ENCODE results near the gene ADPRS. TPM values are rescaled to one million over a fixed set of nuclear protein-coding genes. Genes with fewer than 3 reads are reported as not detected.

ADPRS gene
- total RNA-seq, 4 donors from 2014 or later = 9.2 to 23.7 (median 17.2) TPM

DNA sequence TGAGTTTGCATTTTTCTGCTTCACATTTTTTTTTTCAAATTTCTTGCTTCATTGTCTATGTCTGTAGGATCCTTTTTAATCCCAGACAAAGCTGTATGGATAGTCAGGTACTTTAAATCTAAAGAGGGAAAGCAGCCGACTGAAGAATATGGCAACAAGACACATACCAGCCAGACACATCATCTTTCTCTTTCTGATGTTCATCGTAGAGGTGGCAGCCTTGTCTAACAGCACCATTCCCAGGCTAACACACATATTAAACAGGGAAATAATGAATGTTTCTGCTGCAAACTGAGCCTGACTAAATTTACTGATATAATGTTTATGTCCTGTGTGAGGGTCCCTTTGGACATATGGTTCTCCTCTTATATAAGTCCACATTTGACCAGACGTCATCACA lies 8.5 kb upstream of the ADPRS start:
- TF ChIP-seq, protein P1, sequence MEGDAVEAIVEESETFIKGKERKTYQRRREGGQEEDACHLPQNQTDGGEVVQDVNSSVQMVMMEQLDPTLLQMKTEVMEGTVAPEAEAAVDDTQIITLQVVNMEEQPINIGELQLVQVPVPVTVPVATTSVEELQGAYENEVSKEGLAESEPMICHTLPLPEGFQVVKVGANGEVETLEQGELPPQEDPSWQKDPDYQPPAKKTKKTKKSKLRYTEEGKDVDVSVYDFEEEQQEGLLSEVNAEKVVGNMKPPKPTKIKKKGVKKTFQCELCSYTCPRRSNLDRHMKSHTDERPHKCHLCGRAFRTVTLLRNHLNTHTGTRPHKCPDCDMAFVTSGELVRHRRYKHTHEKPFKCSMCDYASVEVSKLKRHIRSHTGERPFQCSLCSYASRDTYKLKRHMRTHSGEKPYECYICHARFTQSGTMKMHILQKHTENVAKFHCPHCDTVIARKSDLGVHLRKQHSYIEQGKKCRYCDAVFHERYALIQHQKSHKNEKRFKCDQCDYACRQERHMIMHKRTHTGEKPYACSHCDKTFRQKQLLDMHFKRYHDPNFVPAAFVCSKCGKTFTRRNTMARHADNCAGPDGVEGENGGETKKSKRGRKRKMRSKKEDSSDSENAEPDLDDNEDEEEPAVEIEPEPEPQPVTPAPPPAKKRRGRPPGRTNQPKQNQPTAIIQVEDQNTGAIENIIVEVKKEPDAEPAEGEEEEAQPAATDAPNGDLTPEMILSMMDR (IDR thresholded peaks at IDR 0.05) = no peak
- no peak for TF ChIP-seq POLR2A (IDR thresholded peaks at IDR 0.05)
- no peaks in the 10 kb centered on the region for H3K36me3 ChIP-seq
- no peaks in the 10 kb centered on the region for H3K4me1 ChIP-seq
- H3K27me3 ChIP-seq = no peaks in the 10 kb centered on the region
- H3K9me3 ChIP-seq = no peaks in the 10 kb centered on the region
- no peak for DNase-seq
- intact Hi-C loops (cut with DNase I; ENCODE audit: low total_unique reads) = no loop called here
- H3K4me3 ChIP-seq = no peak overlapping the region
- H3K27ac ChIP-seq = no peak overlapping the region

DNA sequence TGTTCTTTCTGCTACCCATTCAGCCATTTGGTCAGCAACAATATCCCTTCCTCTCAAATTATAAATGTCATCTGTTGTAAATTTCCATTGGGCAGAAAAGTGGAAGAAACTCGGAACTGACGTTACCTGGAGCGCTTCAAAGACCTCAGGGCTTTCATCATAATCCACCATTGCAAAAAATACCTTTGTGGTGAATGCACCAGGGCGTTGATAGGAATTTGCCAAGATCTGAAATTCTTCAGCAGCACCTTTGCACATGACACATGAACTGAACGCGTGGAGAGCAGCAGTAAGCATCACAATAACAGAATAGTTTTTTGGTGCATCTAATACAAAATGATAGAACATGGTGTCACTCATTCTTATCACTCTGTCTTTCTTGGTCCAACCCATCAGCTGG lies 7.9 kb upstream of the ADPRS start:
- TF ChIP-seq POLR2A (IDR thresholded peaks at IDR 0.05) = no peak
- TF ChIP-seq, protein P1 (IDR thresholded peaks at IDR 0.05) = no peak

DNA sequence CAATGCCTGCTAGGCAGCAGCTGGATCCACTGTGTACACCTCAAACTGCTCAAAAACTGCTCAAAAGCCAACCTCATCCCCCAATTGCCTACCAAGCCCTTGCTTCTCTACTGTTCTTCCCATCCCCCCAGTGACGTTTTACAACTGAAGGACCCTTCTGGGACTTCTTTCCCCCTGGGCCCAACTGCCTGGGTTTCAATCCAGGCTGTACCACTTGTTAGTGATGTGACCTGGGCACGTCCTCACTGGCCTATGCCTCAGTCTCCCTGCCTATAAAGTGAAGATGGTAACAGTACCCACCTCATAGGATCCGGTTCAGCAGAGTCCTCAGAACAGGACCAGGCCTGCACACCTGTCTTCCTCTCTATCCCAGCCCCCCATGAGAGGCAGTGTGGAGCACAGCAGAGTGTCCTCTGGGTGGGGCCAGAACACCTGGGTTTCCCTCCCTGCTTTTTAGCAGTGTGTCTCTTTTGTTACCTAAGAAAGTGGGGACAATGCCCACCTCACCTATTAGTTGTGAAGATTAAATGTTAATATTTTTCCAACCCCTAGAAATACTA lies 6.7 kb upstream of the ADPRS start:
- Histone ChIP-seq H3K4me1 (no peaks in the 10 kb centered on the region), H3K27ac (no peak overlapping the region), H3K27me3 (no peaks in the 10 kb centered on the region), H3K9me3 (no peaks in the 10 kb centered on the region), H3K36me3 (no peaks in the 10 kb centered on the region), H3K4me3 (no peak overlapping the region)
- DNase-seq = no peak
- intact Hi-C loops (cut with DNase I; ENCODE audit: low total_unique reads) = no loop called here
- TF ChIP-seq POLR2A (IDR thresholded peaks at IDR 0.05) = no peak
- TF ChIP-seq, protein P1 (IDR thresholded peaks at IDR 0.05) = no peak

More for the DNA sequence above, 7.9 kb upstream of the ADPRS start:
- Histone ChIP-seq H3K9me3 (no peaks in the 10 kb centered on the region), H3K4me3 (no peak overlapping the region), H3K36me3 (no peaks in the 10 kb centered on the region), H3K27ac (no peak overlapping the region), H3K4me1 (no peaks in the 10 kb centered on the region), H3K27me3 (no peaks in the 10 kb centered on the region)
- intact Hi-C loops (cut with DNase I; ENCODE audit: low total_unique reads) = no loop called here
- no peak for DNase-seq

DNA sequence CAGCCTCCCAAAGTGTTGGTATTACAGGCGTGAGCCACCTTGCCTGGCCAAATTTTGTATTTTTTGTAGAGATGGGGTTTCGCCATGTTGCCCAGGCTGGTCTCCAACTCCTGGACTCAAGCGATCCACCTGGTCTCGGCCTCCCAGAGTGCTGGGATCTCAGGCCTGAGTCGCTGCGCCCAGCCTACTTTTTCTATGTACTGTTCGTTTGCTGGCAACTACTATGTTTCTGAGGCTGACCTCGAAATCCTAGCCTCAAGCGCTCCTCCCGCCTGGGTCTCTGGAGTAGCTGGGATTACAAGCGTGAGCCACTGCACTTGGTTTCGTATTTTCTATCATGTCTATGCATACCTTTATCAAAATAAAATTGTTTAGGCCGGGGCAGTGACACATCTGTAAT lies 5.5 kb upstream of the ADPRS start:
- no peak overlapping the region for H3K27ac ChIP-seq
- no peaks in the 10 kb centered on the region for H3K9me3 ChIP-seq
- TF ChIP-seq, protein P1 (IDR thresholded peaks at IDR 0.05) = no peak
- no peak for TF ChIP-seq POLR2A (IDR thresholded peaks at IDR 0.05)
- H3K4me3 ChIP-seq = no peak overlapping the region
- intact Hi-C loops (cut with DNase I; ENCODE audit: low total_unique reads) = no loop called here
- no peaks in the 10 kb centered on the region for H3K36me3 ChIP-seq
- H3K27me3 ChIP-seq = no peaks in the 10 kb centered on the region
- H3K4me1 ChIP-seq = peaks cover 0 to 2% of the 10 kb centered on the region in 2 donors
- DNase-seq = no peak

DNA sequence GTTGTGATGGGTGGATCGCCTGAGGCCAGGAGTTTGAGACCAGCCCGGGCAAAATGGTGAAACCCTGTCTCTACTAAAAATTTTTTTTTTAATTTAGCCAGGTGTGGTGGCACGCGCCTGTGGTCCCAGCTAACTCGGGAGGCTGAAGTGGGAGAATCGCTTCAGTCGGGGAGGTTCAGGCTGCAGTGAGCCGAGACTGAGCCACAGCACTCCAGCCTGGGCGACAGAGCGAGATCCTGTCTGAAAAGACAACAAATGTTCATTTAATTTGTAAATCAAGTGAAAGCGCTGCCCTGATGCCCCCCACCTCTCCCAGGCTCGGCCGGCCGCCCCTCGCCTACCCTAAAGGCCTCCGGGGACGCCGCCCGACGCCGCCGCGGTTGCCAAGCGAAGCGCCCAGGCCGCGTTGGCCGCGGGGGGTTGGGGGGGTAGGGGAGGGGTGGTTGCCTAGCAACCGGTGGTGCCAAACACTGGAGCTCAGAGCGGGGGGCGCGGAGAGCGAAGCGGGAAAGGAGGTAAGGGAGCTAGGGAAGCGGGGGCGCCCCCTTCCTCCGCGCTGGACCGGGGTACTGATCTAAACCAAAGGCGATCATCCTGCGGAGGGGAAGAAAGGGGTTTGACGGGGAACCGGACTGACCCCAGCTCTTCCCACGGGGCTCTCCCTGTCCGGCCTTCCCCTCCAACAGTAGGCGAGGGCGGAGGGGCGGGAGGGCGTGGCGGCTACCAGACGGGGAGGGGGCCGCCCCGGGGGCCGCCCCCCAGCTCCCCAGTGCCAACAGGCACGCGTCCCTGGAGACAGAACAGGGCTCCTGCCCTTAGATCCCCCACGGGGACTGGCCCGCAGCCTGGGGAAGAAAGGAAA lies 4.8 kb upstream of the ADPRS start, which contains the start of gene TEKT2:
Gene TEKT2, plus strand, starts transcription at position 460 of the 862 bp plus-strand sequence. CDS start 828 bp downstream, outside the sequence.
- H3K27ac ChIP-seq = peak within 1 kb of the TSS in 1 of 2 donors; percentile 27
- DNase-seq = no peak
- no peaks in the 10 kb centered on the region for H3K27me3 ChIP-seq
- peaks cover 0 to 5% of the 10 kb centered on the region in 2 donors for H3K4me1 ChIP-seq
- TF ChIP-seq, protein P1 (IDR thresholded peaks at IDR 0.05) = no peak
- TF ChIP-seq POLR2A (IDR thresholded peaks at IDR 0.05) = no peak
- intact Hi-C loops (cut with DNase I; ENCODE audit: low total_unique reads) = no loop called here
- no peaks in the 10 kb centered on the region for H3K36me3 ChIP-seq
- no peaks in the 10 kb centered on the region for H3K9me3 ChIP-seq
- H3K4me3 ChIP-seq = peak within 1 kb of the TSS; percentile 41 to 46
